ENCODE results near the gene PRDX4. TPM values are rescaled to one million over a fixed set of nuclear protein-coding genes. Genes with fewer than 3 reads are reported as not detected.

PRDX4 gene
- total RNA-seq, 1 experiment from 2014 or later, result 142 TPM

DNA sequence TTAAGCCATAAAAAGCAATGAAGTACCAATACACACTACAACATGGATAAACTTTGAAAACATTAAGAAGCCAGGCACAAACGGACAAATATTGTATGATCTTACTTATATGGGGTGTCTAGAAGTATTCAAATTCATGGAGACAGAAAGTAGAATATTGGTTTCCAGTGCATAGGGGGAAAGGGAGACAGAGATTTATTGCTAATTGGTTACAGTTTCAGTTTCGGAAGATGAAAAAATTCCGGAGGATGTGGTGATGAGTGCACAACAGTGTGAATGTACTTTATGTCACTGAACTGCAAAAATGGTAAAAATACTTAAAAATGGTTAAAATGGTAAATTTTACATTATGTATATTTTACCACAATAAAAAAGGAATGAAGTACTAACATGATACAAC is 5.1 kb upstream of the PRDX4 start (continued):
- TF ChIP-seq, protein P1, sequence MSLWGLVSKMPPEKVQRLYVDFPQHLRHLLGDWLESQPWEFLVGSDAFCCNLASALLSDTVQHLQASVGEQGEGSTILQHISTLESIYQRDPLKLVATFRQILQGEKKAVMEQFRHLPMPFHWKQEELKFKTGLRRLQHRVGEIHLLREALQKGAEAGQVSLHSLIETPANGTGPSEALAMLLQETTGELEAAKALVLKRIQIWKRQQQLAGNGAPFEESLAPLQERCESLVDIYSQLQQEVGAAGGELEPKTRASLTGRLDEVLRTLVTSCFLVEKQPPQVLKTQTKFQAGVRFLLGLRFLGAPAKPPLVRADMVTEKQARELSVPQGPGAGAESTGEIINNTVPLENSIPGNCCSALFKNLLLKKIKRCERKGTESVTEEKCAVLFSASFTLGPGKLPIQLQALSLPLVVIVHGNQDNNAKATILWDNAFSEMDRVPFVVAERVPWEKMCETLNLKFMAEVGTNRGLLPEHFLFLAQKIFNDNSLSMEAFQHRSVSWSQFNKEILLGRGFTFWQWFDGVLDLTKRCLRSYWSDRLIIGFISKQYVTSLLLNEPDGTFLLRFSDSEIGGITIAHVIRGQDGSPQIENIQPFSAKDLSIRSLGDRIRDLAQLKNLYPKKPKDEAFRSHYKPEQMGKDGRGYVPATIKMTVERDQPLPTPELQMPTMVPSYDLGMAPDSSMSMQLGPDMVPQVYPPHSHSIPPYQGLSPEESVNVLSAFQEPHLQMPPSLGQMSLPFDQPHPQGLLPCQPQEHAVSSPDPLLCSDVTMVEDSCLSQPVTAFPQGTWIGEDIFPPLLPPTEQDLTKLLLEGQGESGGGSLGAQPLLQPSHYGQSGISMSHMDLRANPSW (CRISPR knock-in tag; conservative IDR thresholded peaks at IDR 0.05; ENCODE audit: low read depth), result no peak
- TF ChIP-seq, protein P2, sequence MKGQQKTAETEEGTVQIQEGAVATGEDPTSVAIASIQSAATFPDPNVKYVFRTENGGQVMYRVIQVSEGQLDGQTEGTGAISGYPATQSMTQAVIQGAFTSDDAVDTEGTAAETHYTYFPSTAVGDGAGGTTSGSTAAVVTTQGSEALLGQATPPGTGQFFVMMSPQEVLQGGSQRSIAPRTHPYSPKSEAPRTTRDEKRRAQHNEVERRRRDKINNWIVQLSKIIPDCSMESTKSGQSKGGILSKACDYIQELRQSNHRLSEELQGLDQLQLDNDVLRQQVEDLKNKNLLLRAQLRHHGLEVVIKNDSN (CRISPR knock-in tag; IDR thresholded peaks at IDR 0.05), result no peak
- TF ChIP-seq CREM (CRISPR knock-in tag; IDR thresholded peaks at IDR 0.05), result no peak
- TF ChIP-seq, protein P3, sequence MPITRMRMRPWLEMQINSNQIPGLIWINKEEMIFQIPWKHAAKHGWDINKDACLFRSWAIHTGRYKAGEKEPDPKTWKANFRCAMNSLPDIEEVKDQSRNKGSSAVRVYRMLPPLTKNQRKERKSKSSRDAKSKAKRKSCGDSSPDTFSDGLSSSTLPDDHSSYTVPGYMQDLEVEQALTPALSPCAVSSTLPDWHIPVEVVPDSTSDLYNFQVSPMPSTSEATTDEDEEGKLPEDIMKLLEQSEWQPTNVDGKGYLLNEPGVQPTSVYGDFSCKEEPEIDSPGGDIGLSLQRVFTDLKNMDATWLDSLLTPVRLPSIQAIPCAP (CRISPR knock-in tag; IDR thresholded peaks at IDR 0.05), result no peak
- no peak for TF ChIP-seq RORB (CRISPR knock-in tag; IDR thresholded peaks at IDR 0.05)
- no peak for TF ChIP-seq FOXP1 (CRISPR knock-in tag; IDR thresholded peaks at IDR 0.05; ENCODE audit: borderline replicate concordance)
- no peak for TF ChIP-seq ZNF219 (CRISPR knock-in tag; IDR thresholded peaks at IDR 0.05; ENCODE audit: borderline replicate concordance)
- no peak for TF ChIP-seq ZNF396 (CRISPR knock-in tag; IDR thresholded peaks at IDR 0.05; ENCODE audit: borderline replicate concordance)

DNA sequence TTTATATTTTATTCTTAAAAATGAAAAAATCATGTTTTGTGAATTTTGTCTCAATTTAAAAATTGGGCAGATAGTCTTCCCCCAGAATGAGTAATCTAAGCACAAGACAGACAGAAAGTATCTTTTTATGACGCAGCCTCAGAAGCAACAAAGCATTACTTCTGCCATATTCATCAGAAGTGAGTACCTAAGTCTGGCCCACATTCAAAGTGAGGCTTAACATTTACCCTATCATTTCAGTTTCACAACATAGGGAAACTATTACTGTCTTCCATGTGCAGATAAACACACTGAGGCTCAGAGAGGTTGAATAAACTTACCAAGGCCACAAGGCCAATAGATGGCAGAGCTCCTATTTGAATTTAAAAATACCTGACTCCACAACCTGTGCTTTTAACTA is 4.4 kb upstream of the PRDX4 start:
- POLR2A ChIA-PET, result no interaction called here
- no peak for ATAC-seq

More for the DNA sequence above, 4.4 kb upstream of the PRDX4 start:
- CTCF ChIA-PET, result no interaction called here
- TF ChIP-seq ZNF232 (CRISPR knock-in tag; IDR thresholded peaks at IDR 0.05), result no peak
- TF ChIP-seq, protein P4, sequence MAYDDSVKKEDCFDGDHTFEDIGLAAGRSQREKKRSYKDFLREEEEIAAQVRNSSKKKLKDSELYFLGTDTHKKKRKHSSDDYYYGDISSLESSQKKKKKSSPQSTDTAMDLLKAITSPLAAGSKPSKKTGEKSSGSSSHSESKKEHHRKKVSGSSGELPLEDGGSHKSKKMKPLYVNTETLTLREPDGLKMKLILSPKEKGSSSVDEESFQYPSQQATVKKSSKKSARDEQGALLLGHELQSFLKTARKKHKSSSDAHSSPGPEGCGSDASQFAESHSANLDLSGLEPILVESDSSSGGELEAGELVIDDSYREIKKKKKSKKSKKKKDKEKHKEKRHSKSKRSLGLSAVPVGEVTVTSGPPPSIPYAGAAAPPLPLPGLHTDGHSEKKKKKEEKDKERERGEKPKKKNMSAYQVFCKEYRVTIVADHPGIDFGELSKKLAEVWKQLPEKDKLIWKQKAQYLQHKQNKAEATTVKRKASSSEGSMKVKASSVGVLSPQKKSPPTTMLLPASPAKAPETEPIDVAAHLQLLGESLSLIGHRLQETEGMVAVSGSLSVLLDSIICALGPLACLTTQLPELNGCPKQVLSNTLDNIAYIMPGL (CRISPR knock-in tag; IDR thresholded peaks at IDR 0.05), result no peak
- TF ChIP-seq, protein P5, sequence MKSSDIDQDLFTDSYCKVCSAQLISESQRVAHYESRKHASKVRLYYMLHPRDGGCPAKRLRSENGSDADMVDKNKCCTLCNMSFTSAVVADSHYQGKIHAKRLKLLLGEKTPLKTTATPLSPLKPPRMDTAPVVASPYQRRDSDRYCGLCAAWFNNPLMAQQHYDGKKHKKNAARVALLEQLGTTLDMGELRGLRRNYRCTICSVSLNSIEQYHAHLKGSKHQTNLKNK (CRISPR knock-in tag; IDR thresholded peaks at IDR 0.05), result no peak
- TF ChIP-seq, protein P6, sequence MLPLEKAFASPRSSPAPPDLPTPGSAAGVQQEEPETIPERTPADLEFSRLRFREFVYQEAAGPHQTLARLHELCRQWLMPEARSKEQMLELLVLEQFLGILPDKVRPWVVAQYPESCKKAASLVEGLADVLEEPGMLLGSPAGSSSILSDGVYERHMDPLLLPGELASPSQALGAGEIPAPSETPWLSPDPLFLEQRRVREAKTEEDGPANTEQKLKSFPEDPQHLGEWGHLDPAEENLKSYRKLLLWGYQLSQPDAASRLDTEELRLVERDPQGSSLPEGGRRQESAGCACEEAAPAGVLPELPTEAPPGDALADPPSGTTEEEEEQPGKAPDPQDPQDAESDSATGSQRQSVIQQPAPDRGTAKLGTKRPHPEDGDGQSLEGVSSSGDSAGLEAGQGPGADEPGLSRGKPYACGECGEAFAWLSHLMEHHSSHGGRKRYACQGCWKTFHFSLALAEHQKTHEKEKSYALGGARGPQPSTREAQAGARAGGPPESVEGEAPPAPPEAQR (CRISPR knock-in tag; IDR thresholded peaks at IDR 0.05), result no peak
- TF ChIP-seq, protein P7, sequence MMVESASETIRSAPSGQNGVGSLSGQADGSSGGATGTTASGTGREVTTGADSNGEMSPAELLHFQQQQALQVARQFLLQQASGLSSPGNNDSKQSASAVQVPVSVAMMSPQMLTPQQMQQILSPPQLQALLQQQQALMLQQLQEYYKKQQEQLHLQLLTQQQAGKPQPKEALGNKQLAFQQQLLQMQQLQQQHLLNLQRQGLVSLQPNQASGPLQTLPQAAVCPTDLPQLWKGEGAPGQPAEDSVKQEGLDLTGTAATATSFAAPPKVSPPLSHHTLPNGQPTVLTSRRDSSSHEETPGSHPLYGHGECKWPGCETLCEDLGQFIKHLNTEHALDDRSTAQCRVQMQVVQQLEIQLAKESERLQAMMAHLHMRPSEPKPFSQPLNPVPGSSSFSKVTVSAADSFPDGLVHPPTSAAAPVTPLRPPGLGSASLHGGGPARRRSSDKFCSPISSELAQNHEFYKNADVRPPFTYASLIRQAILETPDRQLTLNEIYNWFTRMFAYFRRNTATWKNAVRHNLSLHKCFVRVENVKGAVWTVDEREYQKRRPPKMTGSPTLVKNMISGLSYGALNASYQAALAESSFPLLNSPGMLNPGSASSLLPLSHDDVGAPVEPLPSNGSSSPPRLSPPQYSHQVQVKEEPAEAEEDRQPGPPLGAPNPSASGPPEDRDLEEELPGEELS (CRISPR knock-in tag; IDR thresholded peaks at IDR 0.05), result no peak
- no peak for TF ChIP-seq OVOL2 (CRISPR knock-in tag; IDR thresholded peaks at IDR 0.05; ENCODE audit: borderline replicate concordance)
- TF ChIP-seq ZNF396 (CRISPR knock-in tag; IDR thresholded peaks at IDR 0.05; ENCODE audit: borderline replicate concordance), result no peak
- TF ChIP-seq NFE2L1 (CRISPR knock-in tag; IDR thresholded peaks at IDR 0.05), result no peak
- TF ChIP-seq MXD4 (CRISPR knock-in tag; IDR thresholded peaks at IDR 0.05; ENCODE audit: borderline replicate concordance), result no peak
- TF ChIP-seq RORB (CRISPR knock-in tag; IDR thresholded peaks at IDR 0.05), result no peak
- TF ChIP-seq CBFB (CRISPR knock-in tag; IDR thresholded peaks at IDR 0.05; ENCODE audit: low read depth), result no peak
- TF ChIP-seq EMX1 (CRISPR knock-in tag; IDR thresholded peaks at IDR 0.05), result no peak
- TF ChIP-seq, protein P8, sequence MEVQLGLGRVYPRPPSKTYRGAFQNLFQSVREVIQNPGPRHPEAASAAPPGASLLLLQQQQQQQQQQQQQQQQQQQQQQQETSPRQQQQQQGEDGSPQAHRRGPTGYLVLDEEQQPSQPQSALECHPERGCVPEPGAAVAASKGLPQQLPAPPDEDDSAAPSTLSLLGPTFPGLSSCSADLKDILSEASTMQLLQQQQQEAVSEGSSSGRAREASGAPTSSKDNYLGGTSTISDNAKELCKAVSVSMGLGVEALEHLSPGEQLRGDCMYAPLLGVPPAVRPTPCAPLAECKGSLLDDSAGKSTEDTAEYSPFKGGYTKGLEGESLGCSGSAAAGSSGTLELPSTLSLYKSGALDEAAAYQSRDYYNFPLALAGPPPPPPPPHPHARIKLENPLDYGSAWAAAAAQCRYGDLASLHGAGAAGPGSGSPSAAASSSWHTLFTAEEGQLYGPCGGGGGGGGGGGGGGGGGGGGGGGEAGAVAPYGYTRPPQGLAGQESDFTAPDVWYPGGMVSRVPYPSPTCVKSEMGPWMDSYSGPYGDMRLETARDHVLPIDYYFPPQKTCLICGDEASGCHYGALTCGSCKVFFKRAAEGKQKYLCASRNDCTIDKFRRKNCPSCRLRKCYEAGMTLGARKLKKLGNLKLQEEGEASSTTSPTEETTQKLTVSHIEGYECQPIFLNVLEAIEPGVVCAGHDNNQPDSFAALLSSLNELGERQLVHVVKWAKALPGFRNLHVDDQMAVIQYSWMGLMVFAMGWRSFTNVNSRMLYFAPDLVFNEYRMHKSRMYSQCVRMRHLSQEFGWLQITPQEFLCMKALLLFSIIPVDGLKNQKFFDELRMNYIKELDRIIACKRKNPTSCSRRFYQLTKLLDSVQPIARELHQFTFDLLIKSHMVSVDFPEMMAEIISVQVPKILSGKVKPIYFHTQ (CRISPR knock-in tag; IDR thresholded peaks at IDR 0.05), result no peak
- DNase-seq (ENCODE audit: low spot score), result no peak
- H3K27ac Mint-ChIP-seq, result no peak overlapping the region
- H3K9me3 Mint-ChIP-seq, result no peaks in the 10 kb centered on the region
- H3K4me3 Mint-ChIP-seq, result no peak overlapping the region
- H3K27me3 Mint-ChIP-seq (ENCODE audit: low read depth), result no peaks in the 10 kb centered on the region
- peaks cover 43% of the 10 kb centered on the region for H3K4me1 Mint-ChIP-seq
- H3K36me3 Mint-ChIP-seq, result 0 out of 2 replicates have a peak, but pooled peaks cover 6% of the 10 kb centered on the region

Data from WTC11 (cell line).